GM21786 (cell line): ENCODE data around the gene ASTN2.

Source experiments
- ATAC-seq: cut with Tn5 transposase; IDR thresholded peaks from one replicate; pipeline ENCODE4 v1.9.1; 2021; ENCODE audit not compliant: unreplicated experiment

ASTN2 gene

GRCh38 chr9:117258184-117258866, 156.5 kb downstream of the ASTN2 start:
- no peak for ATAC-seq

GRCh38 chr9:117253261-117253660, 161.6 kb downstream of the ASTN2 start:
- ATAC-seq = no peak

DNA sequence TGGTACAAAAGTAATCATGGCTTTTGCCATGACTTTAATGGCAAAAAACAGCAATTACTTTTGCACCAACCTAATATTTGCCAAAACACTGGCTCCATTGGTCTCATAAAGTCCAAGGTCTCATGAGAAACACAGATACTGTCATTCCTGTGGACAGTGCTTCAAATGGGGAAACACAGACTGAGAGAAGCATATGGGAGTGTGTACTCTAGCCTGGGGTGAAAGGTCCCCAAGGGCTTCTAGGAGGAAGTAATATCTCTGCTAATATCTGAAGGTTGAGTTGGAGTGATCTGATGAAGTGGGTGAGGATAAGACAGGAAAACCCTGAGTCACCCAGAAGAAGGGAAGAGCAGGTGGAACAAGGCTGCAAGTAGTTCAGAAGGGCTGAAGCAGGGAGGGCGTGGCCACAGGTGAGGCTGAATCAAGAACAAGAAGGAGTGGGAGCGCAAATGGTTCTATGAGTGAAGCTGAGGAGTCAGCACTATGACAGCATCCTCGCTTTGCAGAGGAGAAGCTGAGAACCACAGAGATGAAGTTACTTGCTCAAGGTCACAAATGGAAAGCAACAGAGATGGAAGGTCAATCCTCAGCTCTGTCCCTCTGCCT, 164.1 kb downstream of the ASTN2 start:
- no peak for ATAC-seq

GRCh38 chr9:117249799-117250198, 165.1 kb downstream of the ASTN2 start:
- ATAC-seq = no peak

DNA sequence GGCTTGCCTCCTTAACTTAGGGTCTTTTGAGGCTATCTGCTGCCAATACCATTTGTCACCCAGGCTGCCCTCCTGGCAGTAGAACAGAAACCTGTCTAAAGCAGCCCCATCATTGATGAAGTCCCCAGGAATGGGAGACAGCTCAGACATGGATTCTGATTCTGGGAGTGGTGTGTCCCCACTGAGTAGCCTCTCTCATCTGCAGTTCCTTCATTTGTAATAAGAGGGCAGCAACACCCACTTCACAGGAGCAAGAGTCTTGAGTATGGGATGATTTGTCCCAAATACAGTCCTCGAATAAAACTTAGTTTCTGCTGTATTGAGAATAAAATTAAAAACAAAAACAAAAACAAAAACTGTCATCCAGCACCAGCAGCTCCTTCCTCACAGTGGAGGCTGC, 167.6 kb downstream of the ASTN2 start:
- no peak for ATAC-seq

DNA sequence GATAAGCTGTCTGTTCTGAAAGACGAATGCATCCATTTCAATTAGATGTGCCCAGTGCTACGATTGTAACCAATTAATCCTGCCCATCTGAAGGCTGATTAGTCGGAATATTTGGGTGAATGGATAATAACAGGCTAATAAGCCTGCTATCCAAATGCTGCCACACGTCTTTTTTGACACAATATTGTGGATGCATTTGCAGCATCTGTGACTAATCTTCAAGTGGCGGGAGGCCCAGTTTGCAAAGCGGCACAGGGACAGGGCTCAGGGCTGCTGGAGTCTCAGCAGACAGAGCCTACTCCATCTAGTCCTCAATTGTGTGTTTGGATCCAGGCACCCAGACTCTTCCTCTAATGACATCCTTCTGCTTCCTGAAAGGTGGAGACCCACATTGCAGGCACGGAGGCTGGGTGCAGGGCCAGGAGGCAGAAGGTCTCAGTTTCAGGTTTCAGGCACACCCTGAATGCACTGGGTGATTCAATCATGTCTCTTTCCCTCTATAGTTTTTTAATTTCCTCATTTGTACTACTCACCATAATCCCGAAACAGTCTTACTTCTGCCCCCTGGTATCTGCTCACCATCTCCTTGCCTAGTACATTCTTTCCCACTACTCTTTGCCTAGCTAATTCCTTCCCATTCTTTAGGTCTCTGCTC, 169.6 kb downstream of the ASTN2 start:
- no peak for ATAC-seq

GRCh38 chr9:117242082-117242481, 172.8 kb downstream of the ASTN2 start:
- ATAC-seq = no peak

GRCh38 chr9:117239428-117239827, 175.4 kb downstream of the ASTN2 start:
- no peak for ATAC-seq

GRCh38 chr9:117234103-117234502, 180.8 kb downstream of the ASTN2 start:
- ATAC-seq = no peak

DNA sequence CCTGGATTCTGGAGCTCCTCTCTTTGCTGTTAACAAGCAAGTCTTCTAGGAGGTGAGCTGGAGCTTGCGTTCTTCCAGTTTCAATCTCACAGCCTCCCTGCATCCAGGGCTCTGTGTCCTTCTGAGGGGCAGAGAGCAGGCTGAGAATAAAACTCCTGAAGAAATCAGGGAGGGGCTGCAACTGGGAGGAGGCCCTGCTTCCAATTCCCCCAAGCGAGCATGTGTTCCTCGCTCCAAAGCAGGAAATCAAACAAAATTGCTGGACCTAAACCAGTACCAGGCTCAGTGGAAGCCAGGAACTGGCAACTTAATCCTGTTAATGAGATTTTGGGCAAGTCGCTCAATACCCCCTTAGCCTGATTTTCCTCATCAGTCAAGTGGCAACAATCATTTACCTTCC, 181.8 kb downstream of the ASTN2 start:
- ATAC-seq = no peak

DNA sequence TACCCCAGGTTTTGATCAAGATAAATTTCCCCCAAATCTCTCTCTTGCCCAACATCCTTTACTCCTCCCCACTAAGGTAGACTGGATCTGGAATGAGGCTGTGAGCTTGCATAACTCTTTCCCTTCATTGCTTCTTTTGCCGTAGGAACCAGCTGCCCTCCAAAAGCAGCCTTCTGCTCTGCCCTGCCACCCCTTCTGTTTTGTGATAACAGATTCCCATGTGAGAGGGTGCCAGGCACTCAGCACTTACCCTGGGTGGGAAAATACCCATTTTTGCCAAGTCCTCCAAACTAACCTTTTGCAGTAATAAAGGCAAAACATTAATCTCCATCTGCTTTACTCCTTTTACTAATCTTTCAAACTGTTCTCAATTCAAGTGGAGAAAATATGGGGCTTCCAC, 182.6 kb downstream of the ASTN2 start:
- ATAC-seq = no peak

GRCh38 chr9:117231012-117231411, 183.8 kb downstream of the ASTN2 start:
- no peak for ATAC-seq

DNA sequence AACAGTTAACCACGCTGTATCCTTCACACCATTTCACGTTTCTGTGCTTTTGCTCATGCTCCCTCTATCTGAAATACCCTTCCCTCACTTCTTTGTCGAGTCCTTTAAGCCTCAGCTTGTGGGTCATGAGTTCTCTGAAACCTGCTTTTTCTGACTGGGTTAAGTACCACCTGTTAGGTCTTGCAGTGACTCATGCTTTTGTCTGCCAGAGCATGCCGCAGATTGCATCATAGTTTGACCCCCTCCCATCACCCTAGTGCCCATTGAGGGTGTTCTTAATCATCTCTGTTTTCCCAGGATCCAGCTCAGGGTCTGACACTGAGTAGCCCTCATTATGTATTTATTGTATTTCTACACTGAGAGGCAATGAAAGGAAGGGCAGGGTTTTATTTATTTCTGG, 190.2 kb downstream of the ASTN2 start:
- no peak for ATAC-seq

- no peak for ATAC-seq
Measured at GRCh38 chr9:117218951-117219350, 195.9 kb downstream of the ASTN2 start.

GRCh38 chr9:117214416-117214815, 200.4 kb downstream of the ASTN2 start:
- no peak for ATAC-seq

- no peak for ATAC-seq
Measured at GRCh38 chr9:117211280-117211679, 203.6 kb downstream of the ASTN2 start.

DNA sequence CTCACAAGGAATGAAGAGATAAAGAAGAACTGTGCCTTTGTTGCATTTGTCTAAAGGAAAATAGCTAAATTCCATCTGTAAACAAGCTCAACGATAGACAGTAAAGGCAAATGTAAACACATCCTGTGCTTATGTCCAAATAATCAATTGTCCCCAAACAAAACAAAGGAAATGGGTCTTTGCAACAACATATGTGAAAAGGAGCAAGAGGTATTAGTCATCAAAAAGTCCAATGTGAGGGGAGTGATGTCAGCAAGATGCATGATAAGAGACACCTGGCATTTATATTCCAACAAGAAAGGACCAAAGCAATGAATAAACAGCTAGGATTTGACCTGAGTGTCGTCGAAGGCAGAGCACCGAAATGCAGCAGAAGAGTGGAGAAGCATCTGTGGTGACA, 209.1 kb downstream of the ASTN2 start:
- ATAC-seq = no peak

- no peak for ATAC-seq
Measured at GRCh38 chr9:117204971-117205370, 209.9 kb downstream of the ASTN2 start.

- no peak for ATAC-seq
Measured at GRCh38 chr9:117191504-117192261, 223.2 kb downstream of the ASTN2 start.

DNA sequence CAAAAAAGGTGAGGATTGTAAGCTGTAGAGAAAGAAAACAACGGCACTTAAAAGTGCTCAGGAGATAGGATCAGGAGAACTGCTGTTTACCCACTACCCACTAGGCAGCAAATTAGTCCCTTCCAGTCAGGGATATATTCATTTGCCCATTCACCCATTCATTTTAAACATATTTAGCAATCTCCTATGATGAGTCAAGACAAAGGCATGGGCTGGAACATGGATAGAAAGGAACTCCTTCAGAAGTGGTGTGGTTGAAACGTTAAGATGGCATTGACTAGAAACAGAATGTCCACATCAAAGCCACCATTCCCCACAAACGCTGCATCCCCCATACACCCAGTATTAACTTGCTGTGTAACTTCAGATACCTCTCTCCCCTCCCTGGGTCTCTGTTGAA, 225.7 kb downstream of the ASTN2 start:
- ATAC-seq = no peak

GRCh38 chr9:117188394-117188793, 226.5 kb downstream of the ASTN2 start:
- no peak for ATAC-seq

- ATAC-seq = no peak
Measured at GRCh38 chr9:117187498-117187897, 227.4 kb downstream of the ASTN2 start.
